CD4-positive, alpha-beta T cell (primary cell): Measurements from ENCODE around the gene IFNA8. TPM values are rescaled to one million over a fixed set of nuclear protein-coding genes. Genes with fewer than 3 reads are reported as not detected.

Source experiments
- ATAC-seq: fragments of 200-7000 bp; cut with Tn5 transposase; one replicate; pipeline ENCODE4 v1.10.0; 2022; ENCODE audit warnings: mild to moderate bottlenecking; ENCODE audit not compliant: poor library complexity
- CTCF ChIA-PET: fragments of 350-600 bp; sonication (Branson Sonifier 250); formaldehyde crosslinking; loops from one replicate; lab custom pipeline; 2021; ENCODE audit warnings: antibody characterized with exemption, inconsistent platforms; lab: Charles Lee
- POLR2A ChIA-PET: fragments of 350-600 bp; sonication (Branson Sonifier 250); formaldehyde crosslinking; loops from one replicate; lab custom pipeline; 2021; ENCODE audit warnings: antibody characterized with exemption, inconsistent platforms; lab: Charles Lee
- DNase-seq, 14 experiments: peaks; one replicate each; pipeline ENCODE4 v3.0.0-alpha.2; 2013 to 2020; ENCODE audit warnings: mixed read lengths in 2 of 14
- H3K27ac ChIP-seq, 2 donors: one replicate each; pipeline versions ENCODE4 v1.5.1 to v1.7.0; 2013; ENCODE audit warnings: low read length in 2 of 2, low read depth in 1 of 2, mild to moderate bottlenecking in 1 of 2
- H3K27me3 ChIP-seq, 2 experiments: 1 replicate in 1 of 2; 2 replicates in 1 of 2; pipeline versions ENCODE4 v1.6.1 to v1.7.0; 2013; ENCODE audit warnings: low read length in 2 of 2, control low read depth in 1 of 2, mild to moderate bottlenecking in 1 of 2, moderate library complexity in 1 of 2; ENCODE audit not compliant: insufficient read depth in 2 of 2, control insufficient read depth in 1 of 2
- H3K36me3 ChIP-seq: one replicate; pipeline ENCODE4 v1.6.1; 2013; ENCODE audit warnings: low read length, control low read depth; ENCODE audit not compliant: insufficient read depth
- H3K4me1 ChIP-seq: one replicate; pipeline ENCODE4 v1.6.1; 2013; ENCODE audit warnings: low read length, control low read depth; ENCODE audit not compliant: insufficient read depth
- H3K4me3 ChIP-seq: one replicate; pipeline ENCODE4 v1.5.1; 2013; ENCODE audit warnings: mild to moderate bottlenecking, low read length, moderate library complexity
- H3K9me3 ChIP-seq, 2 experiments: 1 replicate in 1 of 2; 2 replicates in 1 of 2; pipeline versions ENCODE4 v1.6.1 to v1.7.0; 2013; ENCODE audit warnings: low read length in 2 of 2, mild to moderate bottlenecking in 2 of 2, control low read depth in 1 of 2, moderate library complexity in 1 of 2; ENCODE audit not compliant: control insufficient read depth in 1 of 2, insufficient read depth in 1 of 2
- H3K27ac Mint-ChIP-seq: one replicate; pipeline ENCODE4 v1.8.0; 2020; ENCODE audit warnings: mixed read lengths
- H3K27me3 Mint-ChIP-seq: one replicate; pipeline ENCODE4 v1.8.0; 2021; ENCODE audit warnings: mixed read lengths
- H3K36me3 Mint-ChIP-seq: one replicate; pipeline ENCODE4 v1.8.0; 2021; ENCODE audit warnings: low read depth, mixed read lengths
- H3K4me1 Mint-ChIP-seq: one replicate; pipeline ENCODE4 v1.8.0; 2021; ENCODE audit warnings: low read depth, mixed read lengths
- H3K4me3 Mint-ChIP-seq: one replicate; pipeline ENCODE4 v1.8.0; 2020; ENCODE audit warnings: mild to moderate bottlenecking, mixed read lengths
- H3K9me3 Mint-ChIP-seq: one replicate; pipeline ENCODE4 v1.8.0; 2020; ENCODE audit warnings: mixed read lengths
- intact Hi-C, 2 experiments: fragments of 100-400 bp; cut with DNase I in 1 of 2; cut with micrococcal nuclease in 1 of 2; formaldehyde crosslinking; loops; one replicate each; pipeline versions ENCODE4 v1.15.1 to v1.9.0; 2023 to 2025; cut with DNase I, micrococcal nuclease
- total RNA-seq, 174 experiments: library from RNA in 2 of 174; stranded (reverse) in 2 of 174; gene quantifications; one replicate each; pipeline ENCODE4 v1.2.3 and lab custom pipeline; 2021 to 2026
- TF ChIP-seq, protein P1 (sequence below): fragments of 200-600 bp; IDR thresholded peaks from one replicate; pipeline ENCODE4 v1.8.0; 2022; ENCODE audit warnings: antibody characterized with exemption, mild to moderate bottlenecking

The IFNA8 gene
- total RNA-seq, 2 experiments from 2014 or later = not detected

DNA sequence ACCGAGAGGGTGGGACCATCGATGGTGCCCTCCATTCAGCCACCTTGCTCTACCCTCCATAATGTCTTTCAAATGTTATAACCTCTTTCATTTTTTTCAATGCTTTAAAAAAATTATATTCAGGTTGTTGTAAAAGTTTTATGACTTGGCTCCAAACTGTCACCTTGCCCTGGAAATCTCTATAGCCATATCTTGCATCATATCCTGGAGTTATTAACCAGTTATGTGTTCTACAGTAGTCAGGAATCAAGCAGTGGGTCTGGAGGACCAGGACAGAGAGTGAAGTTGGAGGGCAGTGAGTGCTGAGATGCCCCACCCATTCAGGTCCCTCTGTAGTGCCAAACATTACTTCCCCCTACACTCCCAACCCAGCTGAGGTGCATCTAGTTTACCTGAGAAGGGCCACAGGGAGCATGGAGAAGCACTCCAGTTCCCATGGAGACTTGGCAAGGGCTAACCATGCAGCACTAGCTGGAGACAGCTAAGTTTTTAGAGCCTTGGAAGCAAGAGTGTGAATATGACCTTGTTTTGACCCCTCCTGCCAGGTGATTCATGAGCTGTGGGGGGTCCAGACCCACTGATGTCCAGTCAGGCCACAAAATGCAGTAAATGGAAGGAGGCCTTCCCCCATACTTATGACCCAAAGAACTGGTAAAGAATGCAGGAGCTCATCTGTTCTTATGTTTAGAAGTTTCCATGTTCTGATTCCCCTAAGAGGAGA is 5.5 kb downstream of the IFNA8 start:
- POLR2A ChIA-PET = interaction anchor here (0.8 kb wide), 1 partner anchor 11 kb away, joined by 3 read pairs; no protein-coding TSS in a partner anchor
- ATAC-seq = no peak

DNA sequence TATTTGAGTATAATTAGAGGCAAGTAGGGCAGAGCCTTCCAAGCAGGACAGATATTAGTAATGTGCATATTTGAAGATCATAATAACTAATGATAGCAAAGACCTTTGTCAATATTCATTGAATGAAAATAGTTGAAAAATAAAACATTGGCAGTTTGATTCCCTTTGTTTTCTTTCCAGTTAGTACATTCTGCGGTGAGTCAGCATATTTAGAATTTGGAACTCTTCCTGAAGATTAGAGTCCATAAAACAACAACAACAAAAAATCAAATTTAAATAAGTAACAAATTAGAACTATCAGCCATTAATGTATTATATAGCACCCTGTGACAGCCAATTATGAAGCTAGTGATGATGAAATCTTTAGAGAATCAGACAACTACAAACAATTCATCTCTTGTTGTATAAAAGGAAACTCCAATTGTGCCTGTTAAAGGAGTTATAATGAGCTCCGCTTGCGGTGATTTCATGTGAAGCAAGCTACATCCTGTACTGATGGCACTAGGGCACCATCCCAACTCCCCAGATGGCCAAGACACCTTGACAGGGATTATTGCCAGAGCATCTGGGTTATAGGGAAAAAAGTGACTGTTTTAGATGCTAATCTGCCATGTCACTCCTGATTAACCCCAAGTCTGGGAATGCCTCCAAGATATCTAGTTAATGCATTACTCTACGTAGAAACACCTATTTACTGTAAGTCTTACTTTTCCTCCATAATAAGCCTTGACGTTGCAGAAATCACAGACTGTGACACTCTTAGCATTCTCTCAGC is 6.8 kb downstream of the IFNA8 start:
- Mint-ChIP-seq H3K4me3 (no peak overlapping the region), H3K27me3 (no peaks in the 10 kb centered on the region), H3K36me3 (no peaks in the 10 kb centered on the region), H3K9me3 (no peaks in the 10 kb centered on the region), H3K4me1 (no peaks in the 10 kb centered on the region), H3K27ac (no peak overlapping the region)
- ATAC-seq (no peak), DNase-seq (no peak)
- Histone ChIP-seq H3K4me1 (peaks cover 6% of the 10 kb centered on the region), H3K4me3 (no peak overlapping the region), H3K36me3 (no peaks in the 10 kb centered on the region), H3K27ac (no peak overlapping the region), H3K27me3 (no peaks in the 10 kb centered on the region), H3K9me3 (no peaks in the 10 kb centered on the region)
- intact Hi-C loops = no loop called here
- POLR2A ChIA-PET = no interaction called here
- TF ChIP-seq, protein P1, sequence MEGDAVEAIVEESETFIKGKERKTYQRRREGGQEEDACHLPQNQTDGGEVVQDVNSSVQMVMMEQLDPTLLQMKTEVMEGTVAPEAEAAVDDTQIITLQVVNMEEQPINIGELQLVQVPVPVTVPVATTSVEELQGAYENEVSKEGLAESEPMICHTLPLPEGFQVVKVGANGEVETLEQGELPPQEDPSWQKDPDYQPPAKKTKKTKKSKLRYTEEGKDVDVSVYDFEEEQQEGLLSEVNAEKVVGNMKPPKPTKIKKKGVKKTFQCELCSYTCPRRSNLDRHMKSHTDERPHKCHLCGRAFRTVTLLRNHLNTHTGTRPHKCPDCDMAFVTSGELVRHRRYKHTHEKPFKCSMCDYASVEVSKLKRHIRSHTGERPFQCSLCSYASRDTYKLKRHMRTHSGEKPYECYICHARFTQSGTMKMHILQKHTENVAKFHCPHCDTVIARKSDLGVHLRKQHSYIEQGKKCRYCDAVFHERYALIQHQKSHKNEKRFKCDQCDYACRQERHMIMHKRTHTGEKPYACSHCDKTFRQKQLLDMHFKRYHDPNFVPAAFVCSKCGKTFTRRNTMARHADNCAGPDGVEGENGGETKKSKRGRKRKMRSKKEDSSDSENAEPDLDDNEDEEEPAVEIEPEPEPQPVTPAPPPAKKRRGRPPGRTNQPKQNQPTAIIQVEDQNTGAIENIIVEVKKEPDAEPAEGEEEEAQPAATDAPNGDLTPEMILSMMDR = no peak
- CTCF ChIA-PET = interaction anchor here (1.1 kb wide), 1 partner anchor 19 kb away, joined by 3 read pairs; no protein-coding TSS in a partner anchor

More for the DNA sequence above, 5.5 kb downstream of the IFNA8 start:
- Histone ChIP-seq H3K4me1 (peaks cover 6% of the 10 kb centered on the region), H3K4me3 (no peak overlapping the region), H3K9me3 (no peaks in the 10 kb centered on the region), H3K27ac (no peak overlapping the region), H3K27me3 (no peaks in the 10 kb centered on the region), H3K36me3 (no peaks in the 10 kb centered on the region)
- CTCF ChIA-PET = no interaction called here
- H3K9me3 Mint-ChIP-seq = no peaks in the 10 kb centered on the region
- H3K27ac Mint-ChIP-seq = no peak overlapping the region
- H3K36me3 Mint-ChIP-seq = no peaks in the 10 kb centered on the region
- no peak for DNase-seq
- TF ChIP-seq, protein P1 = no peak
- no peaks in the 10 kb centered on the region for H3K4me1 Mint-ChIP-seq
- intact Hi-C loops = no loop called here
- H3K27me3 Mint-ChIP-seq = no peaks in the 10 kb centered on the region
- no peak overlapping the region for H3K4me3 Mint-ChIP-seq

DNA sequence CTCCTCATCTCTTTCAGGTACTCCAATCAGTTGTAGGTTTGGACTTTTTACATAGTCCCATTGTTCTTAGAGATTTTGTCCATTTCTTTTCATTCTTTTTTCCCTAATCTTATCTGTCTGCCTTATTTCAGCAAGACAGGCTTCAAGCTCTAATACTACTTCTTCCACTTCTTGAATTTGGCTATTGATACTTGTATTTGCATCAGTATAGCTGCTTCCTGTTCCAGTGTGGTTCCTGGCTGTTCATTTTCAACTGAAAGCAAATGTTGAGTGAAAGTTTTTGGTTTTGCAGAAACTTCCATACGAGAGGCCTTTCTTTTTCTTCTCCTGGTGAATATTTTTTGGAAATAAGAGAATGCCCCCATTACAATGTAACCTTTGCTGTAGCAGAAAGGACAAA is 19.3 kb downstream of the IFNA8 start:
- Histone ChIP-seq H3K27me3 (peaks cover 0 to 2% of the 10 kb centered on the region in 2 experiments), H3K36me3 (no peaks in the 10 kb centered on the region), H3K4me1 (no peaks in the 10 kb centered on the region), H3K9me3 (no peaks in the 10 kb centered on the region), H3K4me3 (no peak overlapping the region), H3K27ac (no peak overlapping the region)
- H3K4me1 Mint-ChIP-seq = no peaks in the 10 kb centered on the region
- POLR2A ChIA-PET = no interaction called here
- ATAC-seq (no peak), DNase-seq (no peak)
- peaks cover 50% of the 10 kb centered on the region for H3K27me3 Mint-ChIP-seq
- no peaks in the 10 kb centered on the region for H3K36me3 Mint-ChIP-seq
- no peak overlapping the region for H3K4me3 Mint-ChIP-seq
- TF ChIP-seq, protein P1 = no peak
- H3K27ac Mint-ChIP-seq = no peak overlapping the region
- intact Hi-C loops = no loop called here
- no peaks in the 10 kb centered on the region for H3K9me3 Mint-ChIP-seq
- CTCF ChIA-PET = no interaction called here
